WTC11 (cell line): ENCODE data around the gene ANGPTL4. TPM values are rescaled to one million over a fixed set of nuclear protein-coding genes. Genes with fewer than 3 reads are reported as not detected.

Experiments used
- ATAC-seq: fragments of 200-7000 bp; cut with Tn5 transposase; 2 replicates; pipeline ENCODE4 v1.10.0; 2021; ENCODE audit warnings: mild to moderate bottlenecking, moderate library complexity
- CTCF ChIA-PET: fragments of 300-600 bp; sonication (Branson Sonifier 250); formaldehyde crosslinking; loops from one replicate; lab custom pipeline; 2021; ENCODE audit warnings: antibody characterized with exemption; lab: Charles Lee
- POLR2A ChIA-PET: fragments of 350-600 bp; sonication (Branson Sonifier 250); formaldehyde crosslinking; loops from one replicate; lab custom pipeline; 2021; ENCODE audit warnings: antibody characterized with exemption; lab: Charles Lee
- DNase-seq: peaks from one replicate; pipeline ENCODE4 v3.0.0; 2021; ENCODE audit warnings: low spot score
- H3K27ac Mint-ChIP-seq: 2 replicates; pipeline ENCODE4 v1.8.0; 2021; ENCODE audit warnings: mixed read lengths
- H3K27me3 Mint-ChIP-seq: 2 replicates; pipeline ENCODE4 v1.8.0; 2021; ENCODE audit warnings: low read depth, mild to moderate bottlenecking, moderate library complexity, mixed read lengths
- H3K36me3 Mint-ChIP-seq: 2 replicates; pipeline ENCODE4 v1.8.0; 2021; ENCODE audit warnings: mixed read lengths
- H3K4me1 Mint-ChIP-seq: 2 replicates; pipeline ENCODE4 v1.8.0; 2022; ENCODE audit warnings: mixed read lengths
- H3K4me3 Mint-ChIP-seq: 2 replicates; pipeline ENCODE4 v1.8.0; 2021; ENCODE audit warnings: mild to moderate bottlenecking, moderate library complexity, mixed read lengths
- H3K9me3 Mint-ChIP-seq: 2 replicates; pipeline ENCODE4 v1.8.0; 2021; ENCODE audit warnings: mixed read lengths
- ARID4B ChIP-seq: sonication (generic); formaldehyde crosslinking; IDR thresholded peaks from 2 replicates; pipeline ENCODE4 v1.8.0; 2023; ENCODE audit warnings: missing genetic modification reagents, mild to moderate bottlenecking, borderline replicate concordance
- E2F5 ChIP-seq: sonication (generic); formaldehyde crosslinking; IDR thresholded peaks from 2 replicates; pipeline ENCODE4 v1.8.1; 2022; ENCODE audit warnings: mild to moderate bottlenecking, moderate library complexity, missing genetic modification reagents
- NFYB ChIP-seq: sonication (generic); formaldehyde crosslinking; conservative IDR thresholded peaks from 2 replicates; pipeline ENCODE4 v1.8.0; 2022; ENCODE audit warnings: low read depth, missing genetic modification reagents
- NR1H2 ChIP-seq: sonication (generic); formaldehyde crosslinking; IDR thresholded peaks from 2 replicates; pipeline ENCODE4 v1.9.0; 2021; ENCODE audit warnings: mild to moderate bottlenecking, moderate library complexity, missing genetic modification reagents
- TCF7 ChIP-seq: sonication (generic); formaldehyde crosslinking; IDR thresholded peaks from 2 replicates; pipeline ENCODE4 v1.8.0; 2022; ENCODE audit warnings: mild to moderate bottlenecking, low read depth, missing genetic modification reagents, moderate library complexity
- USF2 ChIP-seq: sonication (generic); formaldehyde crosslinking; IDR thresholded peaks from 2 replicates; pipeline ENCODE4 v1.8.1; 2023; ENCODE audit warnings: mild to moderate bottlenecking, missing genetic modification reagents, moderate library complexity
- ZNF138 ChIP-seq: sonication (generic); formaldehyde crosslinking; conservative IDR thresholded peaks from 2 replicates; pipeline ENCODE4 v1.8.1; 2022; ENCODE audit warnings: mild to moderate bottlenecking, moderate library complexity, missing genetic modification reagents
- microRNA-seq: library from miRNA; unstranded; fragments of <30 nt; microRNA quantifications from one replicate; pipeline ENCODE4 v1.2.0, GENCODE V29; 2022; ENCODE audit warnings: borderline number of aligned reads
- total RNA-seq: library from RNA; stranded (reverse); gene quantifications from 3 replicates; pipeline ENCODE4 v1.2.3, GENCODE V29; 2021

The ANGPTL4 gene
- total RNA-seq, 1 experiment from 2014 or later: 1.0 TPM

- POLR2A ChIA-PET: interaction anchor here (0.6 to 0.9 kb wide), 8 partner anchors 11 to 164 kb away, joined by 3 read pairs; partner anchors contain the start of genes HNRNPM, MARCHF2 and RAB11B
- no peak for DNase-seq
- Mint-ChIP-seq H3K9me3 (no peaks in the 10 kb centered on the region), H3K27me3 (no peaks in the 10 kb centered on the region), H3K27ac (no peak overlapping the region; the same call in 1 of the 2 replicates), H3K4me1 (no peaks in the 10 kb centered on the region), H3K4me3 (no peak overlapping the region), H3K36me3 (peaks cover 2% of the 10 kb centered on the region; the same call in 1 of the 2 replicates)
- CTCF ChIA-PET: interaction anchor here (0.6 to 6.8 kb wide), 7 partner anchors 10 to 153 kb away, joined by 3 to 58 read pairs (median 3); partner anchors contain the start of genes MARCHF2 and MYO1F
- TF ChIP-seq TCF7 (CRISPR knock-in tag): no peak
- TF ChIP-seq NR1H2 (CRISPR knock-in tag): no peak
- no peak for TF ChIP-seq E2F5 (CRISPR knock-in tag)
- no peak for TF ChIP-seq USF2 (CRISPR knock-in tag)
- TF ChIP-seq ARID4B (CRISPR knock-in tag): no peak
- no peak for TF ChIP-seq NFYB (CRISPR knock-in tag)
- no peak for TF ChIP-seq ZNF138 (CRISPR knock-in tag)
- peak; percentile 71 for ATAC-seq
These were observed 59.9 kb downstream of the ANGPTL4 start for GRCh38 chr19:8423817-8424223.

Small RNA genes within 50 kb of the gene (microRNA-seq; reads per million reads assigned to microRNA genes)
- not detected for gene MIR4999

Other genes with a start within 250 kb of the ANGPTL4 start
- 54.8 to 67.3 TPM (median 62.2 TPM) in 3 replicates for gene FBN3, start 214.6 kb upstream of the ANGPTL4 start, total RNA-seq
- gene CERS4, start 154.8 kb upstream of the ANGPTL4 start, total RNA-seq: 116 to 153 TPM (median 150 TPM) in 3 replicates
- gene CD320, start 55.8 kb upstream of the ANGPTL4 start, total RNA-seq: 107 to 121 TPM (median 114 TPM) in 3 replicates
- gene NDUFA7, start 42.8 kb upstream of the ANGPTL4 start, total RNA-seq: 76.4 to 101 TPM (median 91.9 TPM) in 3 replicates
- 2,082 to 2,373 TPM (median 2,292 TPM) in 3 replicates for gene RPS28, start 42.7 kb upstream of the ANGPTL4 start, total RNA-seq
- 7.8 to 8.0 TPM (median 8.0 TPM) in 3 replicates for gene KANK3, start 20.9 kb upstream of the ANGPTL4 start, total RNA-seq
- gene RAB11B, start 26.2 kb downstream of the ANGPTL4 start, total RNA-seq: 108 to 127 TPM (median 120 TPM) in 3 replicates
- 20.2 to 30.4 TPM (median 27.5 TPM) in 3 replicates for gene MARCHF2, start 49.1 kb downstream of the ANGPTL4 start, total RNA-seq
- gene HNRNPM, start 80.8 kb downstream of the ANGPTL4 start, total RNA-seq: 309 to 416 TPM (median 343 TPM) in 3 replicates
- 0.46 to 1.1 TPM (median 0.66 TPM) in 3 replicates for gene PRAM1, start 138.5 kb downstream of the ANGPTL4 start, total RNA-seq
- 38.2 to 47.4 TPM (median 46.1 TPM) in 3 replicates for gene ZNF414, start 150.0 kb downstream of the ANGPTL4 start, total RNA-seq
- gene MYO1F, start 213.3 kb downstream of the ANGPTL4 start, total RNA-seq: 2.8 to 3.3 TPM (median 3.2 TPM) in 3 replicates
- gene ADAMTS10, start 246.6 kb downstream of the ANGPTL4 start, total RNA-seq: 11.4 to 16.0 TPM (median 14.8 TPM) in 3 replicates